Neural crest cell (in vitro differentiated cells): ENCODE results near the gene FRG2C. TPM values are rescaled to one million over a fixed set of nuclear protein-coding genes. Genes with fewer than 3 reads are reported as not detected.
A peak's percentile ranks its signal among the peaks of the same experiment; 100 is the strongest.
"Not testable (repeated sequence)": the region's sequence is repeated elsewhere in the genome, so short reads cannot be mapped to it uniquely, and the experiment has no call there.

Source experiments
- DNase-seq: peaks from one replicate; pipeline ENCODE4 v3.0.0; 2021; ENCODE audit warnings: low read depth, mixed read lengths, low spot score
- H3K27ac Mint-ChIP-seq: one replicate; pipeline ENCODE4 v1.8.0; 2021; ENCODE audit warnings: mild to moderate bottlenecking, mixed read lengths; ENCODE audit not compliant: unreplicated experiment
- H3K27me3 Mint-ChIP-seq: 2 replicates; pipeline ENCODE4 v1.8.0; 2021; ENCODE audit warnings: low read depth, mild to moderate bottlenecking, mixed read lengths
- H3K36me3 Mint-ChIP-seq: 2 replicates; pipeline ENCODE4 v1.8.0; 2021; ENCODE audit warnings: low read depth, mild to moderate bottlenecking, mixed read lengths
- H3K4me1 Mint-ChIP-seq: 2 replicates; pipeline ENCODE4 v1.8.0; 2021; ENCODE audit warnings: mixed read lengths
- H3K4me3 Mint-ChIP-seq: one replicate; pipeline ENCODE4 v1.8.0; 2021; ENCODE audit warnings: mild to moderate bottlenecking, mixed read lengths
- H3K9me3 Mint-ChIP-seq: 2 replicates; pipeline ENCODE4 v1.8.0; 2021; ENCODE audit warnings: mixed read lengths
- CTCF ChIP-seq: fragments of 200-600 bp; sonication (generic); conservative IDR thresholded peaks from 2 replicates; pipeline ENCODE4 v1.5.0; 2021; ENCODE audit warnings: antibody characterized with exemption, mild to moderate bottlenecking
- long read RNA-seq: library from polyadenylated mRNA; unstranded; transcript quantifications from one replicate; pipeline ENCODE4 v2.0.0, GENCODE V29; 2020
- total RNA-seq: library from RNA; stranded (reverse); gene quantifications from 2 replicates; pipeline ENCODE4 v1.2.1, GENCODE V29; 2021

The FRG2C gene
- not detected in 2 replicates for total RNA-seq
- long read RNA-seq: 0 reads

- H3K36me3 Mint-ChIP-seq, DNase-seq, H3K27ac Mint-ChIP-seq, H3K4me3 Mint-ChIP-seq, H3K4me1 Mint-ChIP-seq, H3K9me3 Mint-ChIP-seq: not testable (repeated sequence)
- peaks cover 87% of the 10 kb centered on the region for H3K27me3 Mint-ChIP-seq
Measured at GRCh38 chr3:75664028-75664427, at the start of gene FRG2C. Gene FRG2C (plus strand): TSS chr3:75664328. CDS start chr3:75664380, 52 bp downstream.

DNA sequence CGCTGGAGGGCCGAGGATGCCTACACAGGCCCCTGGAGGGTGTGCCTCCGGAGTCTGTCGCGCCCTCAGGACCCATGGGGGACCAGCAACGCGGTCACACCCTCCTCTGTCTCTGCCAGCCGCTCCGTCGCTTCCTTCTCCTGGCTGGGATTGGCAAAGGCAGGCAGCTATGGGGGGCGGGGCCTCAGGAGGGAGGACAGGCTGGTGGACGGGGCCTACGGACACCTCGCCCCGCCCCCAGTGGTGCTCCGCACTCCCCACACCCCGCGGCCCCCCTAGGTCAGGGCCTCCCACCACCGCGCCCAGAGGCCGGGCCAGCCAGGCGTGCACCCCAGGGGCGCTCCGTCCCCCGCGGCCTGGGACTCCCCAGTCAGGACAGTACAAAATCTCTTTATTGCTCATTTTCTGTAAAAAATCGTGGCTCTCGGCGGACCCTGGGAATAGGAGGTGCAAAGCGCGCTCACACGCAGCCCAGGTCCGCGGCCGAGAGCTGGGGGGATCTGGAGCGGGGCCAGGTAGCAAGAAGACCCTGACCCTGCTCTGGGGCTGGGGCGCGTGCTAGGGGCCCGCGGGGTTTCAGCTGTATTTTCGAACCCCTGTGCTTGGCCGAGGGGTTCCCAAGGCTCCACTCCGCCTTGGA, 45.3 kb upstream of the FRG2C start:
- H3K9me3 Mint-ChIP-seq, H3K4me1 Mint-ChIP-seq, H3K27me3 Mint-ChIP-seq, H3K27ac Mint-ChIP-seq, H3K36me3 Mint-ChIP-seq: not testable (repeated sequence)
- H3K4me3 Mint-ChIP-seq: peak overlapping the region; percentile 74
- peak; percentile 59 for DNase-seq

- H3K4me3 Mint-ChIP-seq: peak overlapping the region; percentile 90
- peak; percentile 33 for TF ChIP-seq CTCF
- not testable (repeated sequence) for H3K9me3 Mint-ChIP-seq, H3K36me3 Mint-ChIP-seq, H3K27me3 Mint-ChIP-seq, H3K27ac Mint-ChIP-seq, H3K4me1 Mint-ChIP-seq
- peak; percentile 13 for DNase-seq
Measured at GRCh38 chr3:75619481-75620031, 44.6 kb upstream of the FRG2C start.

GRCh38 chr3:75621772-75622171, 42.4 kb upstream of the FRG2C start:
- not testable (repeated sequence) for H3K4me1 Mint-ChIP-seq, DNase-seq, H3K27ac Mint-ChIP-seq, H3K4me3 Mint-ChIP-seq, H3K27me3 Mint-ChIP-seq, H3K9me3 Mint-ChIP-seq, H3K36me3 Mint-ChIP-seq

DNA sequence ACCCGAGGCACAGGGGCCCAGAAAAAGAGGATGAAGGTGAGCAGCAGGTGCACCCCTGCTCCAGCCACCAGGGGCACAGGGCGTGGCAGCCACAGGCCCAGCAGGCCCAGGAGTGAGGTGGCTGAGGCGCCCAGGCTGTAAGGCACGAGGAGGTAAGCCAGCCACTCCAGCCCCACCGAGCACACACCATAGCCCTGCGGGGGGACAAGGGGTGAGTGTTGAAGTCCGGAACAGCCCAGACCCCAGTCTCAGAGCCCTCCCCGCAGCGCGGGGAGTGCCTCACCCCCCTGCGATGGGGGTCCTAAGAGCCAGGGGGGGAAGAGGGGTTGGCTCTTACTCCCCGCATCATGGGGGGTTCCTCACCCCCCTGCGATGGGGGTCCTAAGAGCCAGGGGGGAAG, 40.5 kb upstream of the FRG2C start:
- not testable (repeated sequence) for H3K27ac Mint-ChIP-seq, H3K4me3 Mint-ChIP-seq, DNase-seq

GRCh38 chr3:75630887-75631535, 33.1 kb upstream of the FRG2C start:
- DNase-seq, H3K27me3 Mint-ChIP-seq, H3K27ac Mint-ChIP-seq, H3K36me3 Mint-ChIP-seq, H3K4me3 Mint-ChIP-seq, H3K9me3 Mint-ChIP-seq, H3K4me1 Mint-ChIP-seq: not testable (repeated sequence)

More for the DNA sequence above, 40.5 kb upstream of the FRG2C start:
- H3K4me1 Mint-ChIP-seq, H3K36me3 Mint-ChIP-seq, H3K27me3 Mint-ChIP-seq, H3K9me3 Mint-ChIP-seq: not testable (repeated sequence)

- H3K27ac Mint-ChIP-seq: no peak overlapping the region
- no peaks in the 10 kb centered on the region for H3K9me3 Mint-ChIP-seq
- no peaks in the 10 kb centered on the region for H3K27me3 Mint-ChIP-seq
- H3K4me1 Mint-ChIP-seq: no peaks in the 10 kb centered on the region
- TF ChIP-seq CTCF: no peak
- no peak for DNase-seq
- no peak overlapping the region for H3K4me3 Mint-ChIP-seq
- H3K36me3 Mint-ChIP-seq: no peaks in the 10 kb centered on the region
Measured at GRCh38 chr3:75631541-75631940, 32.6 kb upstream of the FRG2C start.

- H3K4me1 Mint-ChIP-seq: peaks cover 19% of the 10 kb centered on the region
Measured at GRCh38 chr3:75638947-75639346, 25.2 kb upstream of the FRG2C start.

DNA sequence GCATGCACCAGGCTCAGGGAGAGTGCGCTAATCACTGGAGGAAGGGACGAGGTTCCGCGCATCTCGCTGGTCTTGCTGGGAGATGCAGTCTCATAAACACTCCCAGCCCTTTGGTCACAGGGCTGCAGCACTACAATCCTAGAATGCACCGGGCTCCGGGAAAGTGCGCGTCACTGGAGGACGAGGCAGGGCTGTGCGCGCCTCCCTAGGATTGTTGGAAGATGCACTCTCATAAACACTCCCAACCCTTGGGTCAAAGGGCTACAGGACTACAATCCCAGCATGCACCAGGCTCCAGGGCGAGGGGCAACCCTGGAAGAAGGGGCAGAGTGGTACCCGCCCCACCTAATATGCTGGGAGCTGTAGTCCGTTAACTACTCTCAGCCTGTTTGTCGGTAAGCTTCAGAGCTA, 23.0 kb upstream of the FRG2C start:
- Mint-ChIP-seq H3K27ac (peak overlapping the region; percentile 62), H3K4me1 (peaks cover 19% of the 10 kb centered on the region), H3K4me3 (peak overlapping the region; percentile 98)
- not testable (repeated sequence) for H3K9me3 Mint-ChIP-seq, H3K27me3 Mint-ChIP-seq, H3K36me3 Mint-ChIP-seq
- DNase-seq: peak; percentile 72

More at GRCh38 chr3:75638947-75639346, 25.2 kb upstream of the FRG2C start:
- H3K27ac Mint-ChIP-seq, H3K36me3 Mint-ChIP-seq, H3K27me3 Mint-ChIP-seq, H3K4me3 Mint-ChIP-seq, DNase-seq, H3K9me3 Mint-ChIP-seq: not testable (repeated sequence)
